Thyroid gland (tissue), 4 donors: ENCODE data around the gene FAM241B.

Source experiments
- POLR2A ChIP-seq, 2 donors: fragments of 450-650 bp; IDR thresholded peaks; one replicate each; pipeline ENCODE4 v1.6.1; 2017; ENCODE audit warnings: antibody characterized with exemption in 2 of 2, mild to moderate bottlenecking in 2 of 2, moderate library complexity in 1 of 2
- TF ChIP-seq, protein P1 (sequence below), 6 experiments: fragments of 200-600 bp in 3 of 6; fragments of 450-650 bp in 3 of 6; sonication (generic) in 3 of 6; IDR thresholded peaks; one replicate each; pipeline ENCODE4 v1.5.1; 2016 to 2019; ENCODE audit warnings: antibody characterized with exemption in 6 of 6, mild to moderate bottlenecking in 2 of 6, inconsistent platforms in 1 of 6, moderate library complexity in 1 of 6

GRCh38 chr10:69669409-69669808 is 39.4 kb downstream of the FAM241B start:
- TF ChIP-seq, protein P1, sequence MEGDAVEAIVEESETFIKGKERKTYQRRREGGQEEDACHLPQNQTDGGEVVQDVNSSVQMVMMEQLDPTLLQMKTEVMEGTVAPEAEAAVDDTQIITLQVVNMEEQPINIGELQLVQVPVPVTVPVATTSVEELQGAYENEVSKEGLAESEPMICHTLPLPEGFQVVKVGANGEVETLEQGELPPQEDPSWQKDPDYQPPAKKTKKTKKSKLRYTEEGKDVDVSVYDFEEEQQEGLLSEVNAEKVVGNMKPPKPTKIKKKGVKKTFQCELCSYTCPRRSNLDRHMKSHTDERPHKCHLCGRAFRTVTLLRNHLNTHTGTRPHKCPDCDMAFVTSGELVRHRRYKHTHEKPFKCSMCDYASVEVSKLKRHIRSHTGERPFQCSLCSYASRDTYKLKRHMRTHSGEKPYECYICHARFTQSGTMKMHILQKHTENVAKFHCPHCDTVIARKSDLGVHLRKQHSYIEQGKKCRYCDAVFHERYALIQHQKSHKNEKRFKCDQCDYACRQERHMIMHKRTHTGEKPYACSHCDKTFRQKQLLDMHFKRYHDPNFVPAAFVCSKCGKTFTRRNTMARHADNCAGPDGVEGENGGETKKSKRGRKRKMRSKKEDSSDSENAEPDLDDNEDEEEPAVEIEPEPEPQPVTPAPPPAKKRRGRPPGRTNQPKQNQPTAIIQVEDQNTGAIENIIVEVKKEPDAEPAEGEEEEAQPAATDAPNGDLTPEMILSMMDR (IDR thresholded peaks at IDR 0.05), result no peak
- TF ChIP-seq POLR2A (IDR thresholded peaks at IDR 0.05), result no peak
